NCI-H345 (cell line): ENCODE data around the gene GRID1.
A peak's percentile ranks its signal among the peaks of the same experiment; 100 is the strongest.
"Not testable (repeated sequence)": the region's sequence is repeated elsewhere in the genome, so short reads cannot be mapped to it uniquely, and the experiment has no call there.

Experiments
- DNase-seq: peaks from one replicate; lab custom pipeline; 2025; lab: John Stamatoyannopoulos, UW

GRID1 gene

DNA sequence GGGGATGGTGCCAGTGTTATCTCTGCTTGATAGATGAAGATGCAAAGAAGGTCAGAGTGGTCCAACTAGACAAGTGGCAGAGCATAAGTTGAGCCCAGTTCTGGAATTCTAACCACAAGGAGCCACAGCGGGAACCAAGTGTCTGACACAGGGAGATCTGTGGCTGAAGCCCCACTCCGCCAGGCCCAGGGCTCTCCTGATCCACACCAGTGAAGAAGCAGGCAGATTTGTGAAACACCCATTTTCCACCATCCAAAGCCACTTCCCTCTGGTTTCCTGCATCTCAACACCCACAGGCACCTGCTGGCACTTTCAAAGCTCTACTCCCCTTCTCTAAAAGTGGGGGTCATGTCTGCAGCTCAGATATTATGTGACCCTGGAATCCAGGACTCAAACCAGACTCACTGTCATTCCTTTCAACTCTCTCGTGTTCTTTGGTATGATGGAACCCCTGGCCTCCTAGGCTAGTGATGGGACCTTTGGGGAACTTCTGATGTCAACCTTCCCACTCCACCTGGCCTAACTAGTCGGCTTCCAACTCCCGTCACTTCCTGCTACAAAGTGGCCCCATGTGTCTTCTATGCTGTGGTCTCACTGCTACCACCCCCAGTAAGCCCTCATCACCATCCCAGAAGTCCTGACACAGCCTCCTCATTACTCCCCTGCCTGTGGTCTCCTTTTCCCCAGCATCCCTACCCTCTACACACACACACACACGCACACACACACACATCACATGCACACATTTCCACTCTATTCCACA is 177.6 kb downstream of the GRID1 start:
- DNase-seq = no peak

DNA sequence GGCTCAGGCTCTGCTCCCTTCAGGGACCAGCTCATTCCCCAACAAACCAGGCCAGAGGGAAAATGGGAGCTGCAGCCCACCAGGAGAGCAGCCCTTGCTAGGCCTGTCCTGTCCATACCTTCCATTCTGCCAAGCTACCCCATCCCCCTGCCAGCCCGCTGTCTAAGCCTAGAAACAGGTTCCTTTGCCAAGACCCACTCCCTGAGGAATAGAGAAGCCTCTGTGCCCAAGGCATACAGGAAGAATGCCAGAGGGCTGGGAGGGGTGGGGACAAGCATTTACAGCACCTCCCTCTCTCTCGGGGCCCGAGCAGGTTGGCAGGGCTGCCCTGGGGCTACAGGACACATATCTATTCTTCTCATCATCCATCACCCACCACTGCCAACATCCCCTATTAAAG is 178.3 kb downstream of the GRID1 start:
- DNase-seq = no peak

DNA sequence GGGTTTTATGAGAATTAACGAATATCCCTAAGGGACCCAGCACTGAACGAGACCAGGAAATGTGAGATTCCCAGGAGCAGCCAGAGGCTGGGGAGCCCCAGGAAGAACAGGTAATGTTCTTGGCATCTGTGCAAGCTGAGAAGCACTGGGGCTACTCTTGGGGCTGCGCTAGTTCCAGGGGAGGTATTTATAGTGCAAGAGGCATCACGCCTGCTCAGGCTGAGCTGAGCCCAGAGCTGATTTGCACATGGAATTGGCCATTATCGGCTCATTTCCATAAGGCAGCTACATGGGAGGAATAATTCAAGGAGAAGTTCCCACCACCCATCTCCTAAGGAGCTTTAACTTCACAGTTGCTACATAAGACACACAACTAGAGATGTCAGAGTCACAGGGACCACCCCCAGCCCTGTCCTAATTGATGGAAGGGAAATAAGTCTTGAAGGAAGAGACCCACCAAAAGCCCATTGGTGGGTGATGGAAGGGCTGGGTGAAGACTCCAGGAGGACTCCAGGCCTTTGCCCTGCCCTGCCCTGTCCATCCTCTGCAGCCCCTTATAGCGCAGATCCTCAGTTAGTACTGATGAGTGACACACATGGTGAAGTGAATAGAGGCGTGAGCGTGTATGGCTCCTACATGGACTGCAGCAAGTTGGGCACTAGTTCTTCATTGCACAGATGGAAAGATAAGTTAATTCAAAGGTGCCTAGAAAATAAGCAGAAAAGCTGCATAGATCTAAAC is 178.9 kb downstream of the GRID1 start:
- no peak for DNase-seq

DNA sequence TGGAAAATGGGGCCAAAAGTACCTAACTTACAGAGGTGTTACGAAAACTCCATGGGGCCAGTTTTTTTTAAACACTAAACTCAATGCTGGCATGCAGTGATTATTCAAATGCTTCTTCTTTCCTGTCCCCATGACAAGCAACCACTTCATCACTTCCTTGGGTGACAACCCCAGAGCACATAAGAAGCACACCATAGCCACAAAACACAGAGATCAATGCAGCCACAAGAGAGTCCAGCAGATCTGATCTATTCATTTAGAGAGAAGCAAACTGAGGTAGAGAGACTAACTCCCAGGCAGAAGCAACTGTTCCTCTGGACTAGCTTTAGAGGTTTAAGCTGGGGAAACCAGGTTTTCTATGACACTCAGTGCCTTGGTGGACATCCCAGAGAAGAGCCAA is 180.0 kb downstream of the GRID1 start:
- no peak for DNase-seq

DNA sequence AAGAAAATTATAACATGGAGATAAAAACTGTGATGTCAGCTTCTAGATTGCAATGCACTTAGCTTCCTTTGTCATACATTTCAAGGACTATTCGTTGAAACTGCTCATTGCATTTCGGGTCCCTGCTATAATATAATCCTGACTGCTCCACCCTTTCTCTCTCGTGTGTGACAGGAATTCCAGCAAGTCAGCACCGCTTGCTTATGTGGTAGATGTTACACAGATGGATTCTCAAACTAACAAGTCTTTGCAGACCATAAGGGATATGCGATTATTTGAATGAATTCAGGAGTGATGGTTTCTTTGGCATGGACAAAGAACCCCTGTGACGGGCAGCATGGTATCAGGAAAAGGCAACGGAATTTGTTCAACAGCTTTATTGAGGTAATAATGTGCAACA is 184.0 kb downstream of the GRID1 start:
- DNase-seq = no peak

DNA sequence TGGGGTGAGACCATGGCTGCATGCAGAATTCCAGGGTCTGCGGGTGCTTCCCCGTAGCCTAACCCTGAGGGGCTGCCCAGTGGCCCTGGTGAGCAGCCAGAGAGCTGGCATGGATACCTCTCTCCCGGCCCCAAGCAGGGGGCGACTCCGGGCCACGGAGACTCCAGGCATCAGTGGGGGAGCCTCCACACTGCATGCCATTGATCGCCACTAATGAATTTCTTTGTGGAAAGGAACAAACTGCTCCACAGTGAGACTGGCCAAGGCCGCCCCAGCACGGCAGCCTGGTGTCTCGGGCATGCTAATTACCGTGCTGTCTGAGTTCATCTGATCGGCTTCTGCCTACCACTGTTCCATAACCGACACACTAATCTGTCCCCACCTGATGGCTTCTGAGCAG is 184.4 kb downstream of the GRID1 start:
- DNase-seq = no peak

DNA sequence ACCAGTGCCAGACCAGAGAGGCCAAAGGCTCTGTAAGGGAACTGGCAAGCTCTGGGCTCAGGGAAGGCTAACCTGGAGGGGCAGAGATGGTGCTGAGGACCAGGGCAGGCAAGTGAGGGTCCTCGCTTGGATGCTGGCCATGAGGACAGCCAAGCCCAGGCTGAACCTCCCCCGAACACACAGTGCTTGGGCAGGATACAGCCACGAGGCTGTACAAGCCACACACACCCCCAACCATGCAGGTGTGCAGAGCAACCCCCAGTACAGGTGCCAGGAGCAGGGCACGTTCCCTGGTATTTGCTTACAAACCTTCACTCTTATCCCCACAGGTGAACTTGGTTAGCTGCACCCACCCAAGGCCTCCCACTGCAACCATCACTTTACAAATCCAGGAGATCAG is 185.7 kb downstream of the GRID1 start:
- no peak for DNase-seq

DNA sequence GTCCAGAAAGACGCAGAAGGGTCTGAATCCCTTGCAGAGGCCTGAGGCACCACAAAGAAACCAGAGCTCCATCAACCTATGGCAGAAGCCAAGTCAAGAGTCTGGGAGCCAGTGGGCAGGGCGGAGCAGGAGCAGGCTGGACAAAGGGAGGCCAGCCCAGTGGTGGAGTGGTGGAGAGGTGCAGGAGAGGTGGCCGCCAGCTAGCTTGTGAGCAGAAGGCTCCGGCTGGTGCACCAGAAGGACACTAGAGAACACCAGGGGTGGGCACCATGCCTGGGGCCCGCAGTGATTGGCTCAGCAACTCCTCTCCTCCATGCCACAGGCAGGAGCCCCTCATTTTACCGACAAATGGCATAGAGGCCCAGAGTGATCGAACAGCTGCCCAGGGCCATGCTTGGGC is 186.6 kb downstream of the GRID1 start:
- DNase-seq = no peak

DNA sequence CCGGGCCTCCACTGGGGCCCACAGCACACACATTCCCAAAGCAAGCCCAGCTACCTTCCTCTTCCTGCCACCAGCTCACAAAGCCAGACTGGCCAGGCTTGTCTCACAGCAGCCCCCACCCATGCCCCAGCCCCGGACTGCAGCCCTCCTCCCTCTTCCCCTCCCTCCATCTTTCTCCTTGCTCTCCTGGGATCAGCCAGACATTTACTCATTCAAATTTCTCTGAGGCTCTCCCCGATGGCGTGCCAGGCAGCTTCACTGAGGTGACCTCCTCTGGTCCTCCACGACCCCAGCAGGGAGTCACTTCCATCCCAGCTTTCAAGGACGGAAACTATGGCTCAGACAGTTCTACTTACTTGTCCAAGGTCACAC is 187.5 kb downstream of the GRID1 start:
- no peak for DNase-seq

DNA sequence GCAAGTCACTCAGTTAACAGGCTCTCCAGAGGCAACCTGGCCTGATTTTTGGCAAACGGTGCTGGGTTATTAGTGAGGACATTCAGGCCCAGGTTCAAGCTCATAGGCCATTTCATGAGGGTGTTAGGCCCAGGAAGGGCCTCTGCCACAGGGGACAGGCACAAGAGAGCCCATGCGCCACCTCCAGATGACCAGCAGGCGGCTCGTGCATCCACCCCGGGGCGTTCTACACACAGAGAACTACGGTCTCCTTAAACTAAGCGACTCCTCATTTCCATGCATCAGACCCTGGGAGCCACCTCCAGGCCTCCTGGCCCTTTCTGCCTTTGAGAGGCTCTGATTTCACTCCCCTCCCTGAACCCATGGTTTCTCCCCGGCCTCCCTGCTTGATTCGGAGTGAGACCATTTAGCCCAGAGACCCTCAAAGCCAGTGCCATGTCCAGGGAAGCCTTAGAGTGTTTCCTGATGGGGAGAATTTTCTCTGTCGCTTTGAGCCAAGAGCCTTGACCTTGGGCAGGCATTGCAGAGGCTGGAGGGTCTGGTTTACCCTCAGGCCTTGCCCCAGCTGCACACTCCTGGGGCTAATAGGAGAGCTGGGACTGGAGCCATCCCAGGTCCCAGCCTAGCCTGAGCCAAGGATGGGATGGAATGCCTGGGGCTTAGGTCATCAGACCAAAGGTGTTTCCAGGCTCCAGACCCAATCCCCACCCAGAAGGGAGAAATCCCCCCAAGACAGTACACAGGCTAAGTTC is 188.0 kb downstream of the GRID1 start:
- DNase-seq = no peak

DNA sequence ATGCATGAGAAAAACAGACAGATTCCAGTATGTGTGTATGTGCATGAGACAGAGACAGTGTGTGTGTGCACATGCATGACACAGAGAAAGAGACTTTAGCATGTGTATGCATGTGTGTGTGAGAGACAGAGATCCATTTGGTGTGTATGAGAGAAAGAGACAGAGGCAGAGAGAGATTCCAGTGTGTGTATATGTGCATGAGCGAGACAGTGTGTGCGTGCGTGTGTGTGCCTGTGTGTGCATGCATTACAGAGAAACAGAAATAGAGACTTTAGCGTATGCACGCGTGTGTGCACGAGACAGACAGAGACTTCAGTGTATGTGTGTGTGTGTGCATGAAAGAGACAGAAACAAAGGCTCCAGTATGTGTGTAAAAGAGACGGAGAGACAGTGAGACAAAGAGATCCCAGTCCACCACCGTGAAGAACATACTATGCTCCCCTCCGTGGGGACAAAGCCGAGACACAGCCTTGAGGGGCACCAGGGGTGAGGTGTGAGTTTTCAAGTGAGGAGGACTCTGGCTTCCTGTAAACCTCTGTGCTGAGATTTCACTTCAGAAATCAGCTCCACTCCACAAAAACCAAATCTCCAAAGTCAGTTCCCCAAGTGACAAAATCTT is 188.9 kb downstream of the GRID1 start:
- no peak for DNase-seq

DNA sequence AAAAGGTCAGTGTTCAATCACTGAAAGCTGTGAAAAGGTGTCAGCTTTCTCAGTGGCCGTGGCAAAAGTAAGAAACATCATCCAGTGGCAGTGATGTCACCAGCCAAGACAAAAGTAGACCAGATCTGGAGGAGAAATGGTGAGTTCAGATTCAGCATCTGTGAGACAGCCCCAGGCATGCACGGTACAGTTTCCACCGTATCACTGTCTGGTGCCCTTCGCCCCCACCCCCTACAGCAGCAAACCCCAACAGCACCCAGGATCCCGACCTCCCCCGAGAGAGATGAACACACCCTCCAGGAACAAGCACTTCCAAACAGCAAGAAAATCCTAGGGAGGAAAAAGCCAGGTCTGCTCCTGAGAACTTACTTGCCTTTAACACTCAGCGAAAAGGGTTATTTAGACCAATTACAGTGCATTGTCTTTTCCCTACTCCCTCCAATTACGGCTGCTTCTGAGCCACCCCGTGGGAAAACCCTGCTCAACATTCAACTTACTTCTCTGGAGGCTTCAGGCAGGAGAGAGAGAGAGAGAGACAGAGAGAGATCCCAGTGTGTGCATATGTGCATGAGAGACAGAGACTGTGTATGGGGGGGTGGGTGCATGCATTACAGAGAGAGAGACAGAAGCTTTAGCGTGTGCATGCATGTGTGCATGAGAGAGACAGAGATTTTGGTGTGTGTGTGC is 189.6 kb downstream of the GRID1 start:
- DNase-seq = no peak

DNA sequence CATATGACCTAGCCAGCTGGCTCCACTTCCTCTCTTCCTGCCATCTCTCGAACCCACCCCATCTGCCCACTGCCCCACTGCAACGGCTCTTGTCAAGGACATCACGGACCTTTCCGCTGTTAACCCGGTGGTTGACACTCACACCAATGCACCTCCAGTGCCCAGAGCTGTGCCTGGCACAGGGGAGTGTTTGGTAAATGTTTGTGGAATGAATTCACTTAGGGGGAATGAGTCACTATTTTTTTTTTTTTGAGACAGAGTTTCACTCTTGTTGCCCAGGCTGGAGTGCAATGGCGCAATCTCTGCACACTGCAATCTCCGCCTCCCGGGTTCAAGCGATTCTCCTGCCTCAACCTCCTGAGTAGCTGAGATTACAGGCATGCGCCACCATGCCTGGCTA is 191.1 kb downstream of the GRID1 start:
- DNase-seq = not testable (repeated sequence)

DNA sequence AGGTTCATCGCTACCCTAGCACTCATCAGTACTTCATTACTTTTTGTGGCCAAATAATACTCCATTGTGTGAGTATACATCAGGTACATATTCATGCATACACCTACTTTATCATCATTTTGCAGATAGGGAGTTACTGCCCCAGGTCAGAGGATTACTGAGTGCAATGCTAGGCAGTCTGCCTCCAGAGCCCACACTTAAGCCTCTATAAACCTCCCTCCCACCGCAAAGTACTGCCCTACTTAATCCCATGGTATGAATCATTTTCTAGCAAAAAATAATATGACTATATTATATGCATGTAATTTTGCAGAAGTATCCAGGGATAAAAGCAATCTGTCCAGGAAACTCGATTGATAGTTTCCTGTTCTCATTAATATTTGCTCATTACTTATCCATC is 194.3 kb downstream of the GRID1 start:
- DNase-seq = no peak

DNA sequence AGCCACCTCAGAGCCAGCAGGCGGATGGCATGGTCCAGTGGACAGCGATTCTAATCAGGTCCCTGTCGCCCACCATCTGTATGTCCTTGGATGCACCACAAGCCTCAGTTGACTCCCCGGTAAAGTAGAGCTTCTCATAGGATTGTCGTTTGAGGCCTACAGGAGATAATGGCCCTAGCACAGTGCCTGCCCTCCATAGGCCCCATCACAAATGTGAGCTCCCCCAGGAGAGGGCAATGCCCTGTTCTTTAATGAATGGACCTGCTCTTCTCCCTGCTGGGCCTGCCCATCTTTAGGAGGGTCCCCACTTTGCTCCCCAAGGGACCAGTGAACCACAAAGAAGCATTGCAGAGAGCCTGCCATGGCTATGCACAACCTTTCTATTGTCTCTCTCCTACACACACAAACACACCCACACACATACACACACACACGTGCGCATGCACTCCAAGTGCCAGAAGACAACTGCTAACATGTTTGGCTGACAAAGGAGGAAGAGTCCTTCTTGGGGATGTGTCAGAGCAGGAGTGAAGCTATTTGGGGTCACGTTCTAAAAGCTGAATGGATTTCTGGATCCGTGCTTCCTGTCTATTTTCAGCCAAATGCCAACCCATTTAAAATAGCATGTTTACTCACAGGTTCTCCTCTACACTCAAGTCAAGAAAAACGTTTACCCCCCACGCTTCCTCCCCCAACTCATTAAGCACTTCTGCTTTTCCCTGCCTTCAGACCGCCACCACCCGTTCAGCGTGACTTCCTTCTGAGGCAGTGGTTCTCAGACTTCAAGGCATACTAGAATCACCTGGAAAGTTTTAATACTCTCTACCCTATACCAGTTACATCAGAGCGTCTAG is 196.1 kb downstream of the GRID1 start:
- DNase-seq = no peak

DNA sequence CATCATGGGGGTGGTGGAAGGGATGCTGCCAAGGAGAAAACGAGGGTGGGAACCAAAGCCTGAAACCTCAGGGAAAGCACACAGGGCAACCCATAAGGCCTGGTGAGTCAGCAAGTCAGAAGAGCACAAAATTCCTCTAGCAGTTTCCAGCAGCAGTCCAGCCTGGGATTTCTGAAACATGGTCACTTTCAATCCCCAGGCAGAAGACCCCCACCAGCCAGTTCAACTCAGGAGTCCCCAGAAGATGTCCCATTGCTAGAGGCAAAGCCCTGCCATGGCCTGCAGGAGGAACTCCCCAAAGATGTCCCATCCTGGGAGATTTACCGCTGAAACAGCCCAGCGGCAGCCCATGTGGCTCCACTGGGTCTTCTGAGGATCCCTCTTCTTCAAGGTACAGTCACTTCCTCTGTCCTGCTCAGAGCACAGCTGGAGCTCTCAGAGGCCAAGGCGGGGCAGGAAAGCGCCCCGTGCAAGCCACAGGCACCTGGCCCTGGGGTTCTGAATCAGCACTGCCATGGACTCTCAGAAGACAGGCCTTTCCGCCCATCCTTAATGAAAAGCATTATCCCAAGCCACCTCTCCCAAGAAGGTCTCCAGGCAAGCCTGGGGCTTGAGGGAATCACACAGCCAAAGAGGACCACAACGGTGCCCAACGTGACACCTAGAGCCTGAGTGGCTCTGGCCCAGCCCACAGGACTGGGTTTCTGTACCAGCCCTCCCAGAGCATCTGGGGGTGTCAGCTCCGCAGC is 196.9 kb downstream of the GRID1 start:
- no peak for DNase-seq

DNA sequence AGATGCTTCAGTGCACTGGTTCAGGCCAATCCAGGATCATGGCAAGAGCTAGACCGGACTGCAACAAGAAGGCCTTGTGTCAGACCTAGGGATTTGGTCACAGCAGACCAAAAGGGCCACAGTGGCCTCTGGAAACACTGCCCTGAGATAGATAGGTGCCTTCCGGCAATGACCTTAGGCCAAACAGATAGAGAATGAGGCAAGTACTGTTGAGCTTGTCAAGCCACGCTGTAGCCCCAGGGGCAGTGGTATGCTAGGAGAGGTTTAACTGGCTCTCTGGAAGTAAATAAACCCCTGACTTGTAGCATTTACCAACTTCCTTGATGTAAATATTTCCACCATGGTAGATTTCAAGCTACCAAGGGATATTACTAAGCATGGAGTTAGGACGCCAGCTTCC is 197.5 kb downstream of the GRID1 start:
- DNase-seq = no peak

DNA sequence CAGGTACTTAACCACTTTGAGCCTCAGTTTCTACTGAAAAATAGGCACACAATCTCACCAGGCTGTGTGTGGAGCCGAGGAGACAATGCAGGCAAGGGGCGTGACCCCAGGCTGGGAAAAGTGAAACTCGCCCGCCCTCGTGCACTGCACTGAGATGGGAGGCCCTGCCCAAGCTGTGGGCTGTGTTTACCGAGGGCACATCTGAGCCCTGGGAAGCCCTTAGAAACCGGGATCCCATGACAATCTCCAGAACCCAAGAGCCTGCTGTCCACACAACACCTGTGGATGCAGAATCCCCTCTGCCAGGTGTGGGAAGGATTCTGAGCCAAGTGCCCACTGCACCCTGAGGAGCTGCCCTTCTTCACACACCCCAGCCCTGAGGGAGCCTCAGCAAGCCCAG is 198.3 kb downstream of the GRID1 start:
- peak; percentile 28 for DNase-seq

DNA sequence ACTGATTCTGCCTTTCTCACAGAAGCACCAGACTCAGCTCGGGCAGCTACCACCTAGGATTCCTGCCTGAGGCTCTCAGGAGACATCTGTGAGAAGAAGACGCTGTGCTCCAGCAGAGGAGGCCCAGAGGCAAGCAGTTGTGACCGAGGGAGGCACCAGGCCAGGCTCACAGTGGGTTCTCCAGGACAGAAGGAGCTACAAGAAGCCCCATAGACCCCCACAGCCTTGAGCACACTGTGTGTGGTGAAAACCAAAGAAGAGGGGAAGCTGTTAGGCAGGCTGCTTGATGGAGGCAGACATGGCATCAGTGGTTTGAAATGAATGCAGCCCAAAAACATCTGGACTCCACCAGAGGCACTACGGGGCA is 198.8 kb downstream of the GRID1 start:
- no peak for DNase-seq

DNA sequence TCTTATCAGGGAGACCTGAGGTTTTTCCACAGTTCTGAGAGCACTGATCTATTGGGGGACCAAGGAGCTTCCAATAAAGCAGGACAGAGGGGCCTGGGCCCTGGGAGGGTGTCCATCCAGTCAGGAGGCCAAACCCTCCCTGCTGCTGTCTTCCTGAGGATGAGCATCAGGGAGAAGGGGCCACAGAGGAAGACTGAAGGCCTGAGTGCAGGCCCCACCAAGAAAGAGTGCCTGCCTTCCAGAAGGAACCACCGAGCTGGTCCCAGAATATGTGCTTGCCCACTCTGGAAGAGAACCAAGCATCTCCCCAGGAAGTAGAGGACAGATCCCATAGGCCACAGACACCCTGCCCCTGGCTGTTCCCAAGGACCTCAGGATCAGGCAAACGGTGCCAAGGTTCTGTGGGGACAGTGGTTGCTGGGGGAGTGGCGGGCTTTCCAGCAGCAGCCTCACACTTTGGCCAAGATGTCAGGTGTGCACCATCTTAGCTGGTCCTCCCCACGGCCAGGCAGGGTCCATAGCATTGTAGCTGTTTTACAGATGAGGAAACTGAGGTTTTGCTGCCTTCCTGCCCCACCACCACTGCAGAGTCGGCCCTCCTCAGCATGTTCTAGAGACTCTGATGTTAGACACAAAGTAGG is 199.4 kb downstream of the GRID1 start:
- DNase-seq = no peak
